GM19467 (cell line): Measurements from ENCODE around the gene HS3ST5.

Experiments
- ATAC-seq: cut with Tn5 transposase; IDR thresholded peaks from one replicate; pipeline ENCODE4 v1.9.1; 2021; ENCODE audit warnings: mild to moderate bottlenecking, moderate library complexity; ENCODE audit not compliant: unreplicated experiment

HS3ST5 gene

GRCh38 chr6:114007516-114007915 lies 335.3 kb downstream of the HS3ST5 start:
- ATAC-seq: no peak
